ENCODE data around the gene WNT10A.

The WNT10A gene

DNA sequence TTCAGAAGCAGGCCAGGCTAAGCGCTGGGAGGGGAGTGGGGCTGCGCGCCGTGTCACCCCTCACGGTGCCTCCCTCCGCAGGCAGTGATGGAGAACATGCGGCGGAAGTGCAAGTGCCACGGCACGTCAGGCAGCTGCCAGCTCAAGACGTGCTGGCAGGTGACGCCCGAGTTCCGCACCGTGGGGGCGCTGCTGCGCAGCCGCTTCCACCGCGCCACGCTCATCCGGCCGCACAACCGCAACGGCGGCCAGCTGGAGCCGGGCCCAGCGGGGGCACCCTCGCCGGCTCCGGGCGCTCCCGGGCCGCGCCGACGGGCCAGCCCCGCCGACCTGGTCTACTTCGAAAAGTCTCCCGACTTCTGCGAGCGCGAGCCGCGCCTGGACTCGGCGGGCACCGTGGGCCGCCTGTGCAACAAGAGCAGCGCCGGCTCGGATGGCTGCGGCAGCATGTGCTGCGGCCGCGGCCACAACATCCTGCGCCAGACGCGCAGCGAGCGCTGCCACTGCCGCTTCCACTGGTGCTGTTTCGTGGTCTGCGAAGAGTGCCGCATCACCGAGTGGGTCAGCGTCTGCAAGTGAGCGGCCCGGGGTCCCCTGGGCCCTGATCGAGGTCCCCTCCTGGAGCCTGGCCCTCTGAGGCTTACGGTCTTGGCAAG lies 12.2 kb downstream of the WNT10A start:
- in situ Hi-C loops (cut with HindIII; ENCODE audit: low sequenced_read_pairs) = no loop called here

DNA sequence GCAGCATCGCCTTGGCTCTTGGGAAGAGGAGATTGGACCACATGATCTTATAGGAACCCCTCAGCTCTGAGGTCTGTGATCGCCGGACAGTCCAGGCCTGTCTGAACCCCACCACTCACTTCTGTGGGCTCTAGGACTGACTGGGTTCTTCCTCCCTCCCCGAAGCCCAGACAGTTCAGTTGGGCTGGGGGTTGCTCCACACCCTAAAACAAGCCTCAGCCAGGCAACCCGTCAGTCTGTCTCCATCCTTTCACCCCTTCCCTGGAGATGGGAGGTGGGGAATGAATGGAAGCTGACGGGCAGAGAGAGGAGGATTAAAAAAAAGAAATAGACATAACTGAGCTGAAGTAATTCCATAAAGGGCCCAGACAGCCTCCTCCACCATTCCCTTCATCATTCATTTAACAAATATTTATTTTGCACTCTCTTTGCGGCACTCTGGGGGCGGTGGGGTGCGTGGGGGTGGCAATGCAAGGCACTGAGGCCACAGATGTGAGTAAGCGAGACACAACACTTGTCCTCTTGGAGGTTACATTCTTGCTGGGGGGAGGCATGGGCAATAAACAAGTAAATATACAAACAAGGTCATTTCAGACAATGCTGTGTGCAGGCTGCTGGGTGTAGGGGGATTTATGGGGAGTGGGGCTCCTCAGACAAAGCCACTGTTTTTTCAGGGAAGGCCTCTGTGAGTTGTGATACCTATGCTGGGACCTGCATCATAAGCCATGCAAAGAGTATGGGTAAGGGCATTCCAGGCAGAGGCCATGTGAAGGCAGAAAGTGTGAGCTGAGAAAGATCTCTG lies 12.9 kb downstream of the WNT10A start:
- in situ Hi-C loops (cut with HindIII; ENCODE audit: low sequenced_read_pairs) = no loop called here

DNA sequence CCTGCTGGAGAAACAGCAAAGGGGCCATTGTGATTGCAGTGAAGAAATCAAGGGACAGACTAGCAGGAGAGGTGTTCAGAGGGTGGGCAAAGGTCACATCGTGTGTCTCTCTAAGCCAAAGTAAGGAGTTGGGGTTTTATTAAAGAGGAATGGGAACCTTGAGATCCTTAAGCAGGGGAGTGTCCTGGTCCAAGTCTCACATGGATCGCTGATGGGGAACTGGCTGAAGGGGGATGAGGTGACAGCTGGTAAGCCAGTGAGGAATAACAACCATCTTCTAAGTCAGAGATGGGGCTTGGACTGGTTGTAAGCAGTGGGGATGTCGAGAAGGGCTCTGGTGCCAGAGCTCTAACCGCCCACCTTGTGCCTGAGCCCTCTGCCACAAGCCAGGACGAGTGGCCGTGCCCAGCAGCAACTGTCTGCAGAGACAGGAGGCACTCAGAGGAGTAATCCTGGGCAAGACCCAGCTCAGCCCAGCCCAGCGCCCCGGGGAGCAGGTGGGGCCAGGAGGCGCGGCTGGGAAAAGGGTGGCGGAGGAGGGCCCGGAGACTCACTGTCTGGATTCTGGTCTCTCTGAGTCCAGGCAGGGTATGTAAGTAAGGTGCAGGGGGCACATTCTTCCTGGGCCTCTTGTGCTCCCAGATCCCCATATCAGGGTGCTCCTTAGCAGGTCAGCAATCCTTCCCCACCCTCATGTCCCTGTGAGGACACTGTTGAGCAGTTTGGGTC lies 13.7 kb downstream of the WNT10A start:
- in situ Hi-C loops (cut with HindIII; ENCODE audit: low sequenced_read_pairs) = no loop called here

DNA sequence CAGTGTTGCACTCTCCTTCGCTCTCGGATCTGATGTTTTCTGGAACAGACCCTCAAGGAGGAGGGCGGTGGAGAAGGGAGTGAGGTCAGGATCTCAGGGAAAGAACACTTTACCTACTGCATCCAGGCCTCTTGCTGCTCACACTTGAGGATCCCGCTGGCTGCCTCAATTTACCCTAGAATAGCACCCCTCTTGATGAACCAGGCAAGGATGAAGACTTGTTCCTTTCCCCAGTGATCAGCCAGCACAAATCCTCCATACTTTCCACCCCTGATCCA lies 14.2 kb downstream of the WNT10A start:
- in situ Hi-C loops (cut with HindIII; ENCODE audit: low sequenced_read_pairs) = no loop called here

DNA sequence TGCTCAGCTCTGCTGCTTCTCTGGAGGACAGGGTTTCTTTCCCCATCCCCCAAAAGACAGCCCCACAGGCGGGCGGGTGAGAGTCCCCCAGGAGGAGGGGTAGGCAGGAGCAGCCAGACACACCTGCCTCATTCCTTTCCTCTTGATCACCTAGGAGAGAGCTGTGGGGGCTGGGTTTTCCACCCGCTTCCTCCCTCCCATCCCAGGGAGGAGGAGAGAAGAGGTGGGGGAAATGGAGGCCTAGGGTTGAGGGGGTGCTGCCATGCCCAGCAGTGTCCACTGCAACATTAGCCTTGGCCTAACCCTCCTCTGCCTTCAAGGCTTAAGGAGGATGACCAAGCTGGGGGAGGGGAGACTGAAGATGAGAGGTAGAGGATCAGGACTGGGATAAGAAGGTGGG lies 14.7 kb downstream of the WNT10A start:
- in situ Hi-C loops (cut with HindIII; ENCODE audit: low sequenced_read_pairs) = no loop called here

DNA sequence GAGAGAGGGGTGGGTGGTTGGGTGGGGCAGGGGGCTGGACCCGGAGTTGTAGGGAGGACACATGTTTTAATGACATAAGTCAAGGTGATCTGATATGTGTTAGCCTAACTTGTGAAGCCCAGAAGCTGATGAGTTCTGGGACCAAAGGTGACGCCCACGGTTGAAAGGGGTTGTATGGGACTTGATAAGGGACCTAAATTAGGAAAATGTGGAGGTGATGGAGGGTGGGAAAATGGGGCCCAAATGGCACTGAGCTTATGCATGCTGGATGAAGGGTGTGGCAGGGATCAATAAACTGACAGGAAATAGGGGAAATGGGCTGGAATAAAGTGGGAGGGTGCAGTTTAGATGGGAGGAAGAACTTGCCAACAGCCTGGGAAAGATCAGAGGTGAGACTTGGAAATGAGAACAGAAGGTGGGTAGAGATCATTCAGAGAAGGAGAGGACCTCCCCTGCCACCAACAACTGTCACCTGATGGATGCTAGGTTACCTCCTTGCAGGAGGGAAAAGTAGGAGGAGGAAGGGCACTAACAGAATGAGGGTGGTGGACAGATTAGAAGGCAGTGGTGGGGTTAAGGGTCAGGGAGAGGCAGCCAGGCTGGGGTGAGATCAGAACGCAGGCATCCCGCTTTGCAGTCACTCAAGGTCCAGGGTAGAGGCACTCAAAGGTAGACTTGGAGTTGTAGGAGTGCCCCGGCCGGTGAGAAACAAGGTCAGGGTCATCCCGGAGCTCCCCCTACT lies 15.3 kb downstream of the WNT10A start:
- in situ Hi-C loops (cut with HindIII; ENCODE audit: low sequenced_read_pairs) = no loop called here

DNA sequence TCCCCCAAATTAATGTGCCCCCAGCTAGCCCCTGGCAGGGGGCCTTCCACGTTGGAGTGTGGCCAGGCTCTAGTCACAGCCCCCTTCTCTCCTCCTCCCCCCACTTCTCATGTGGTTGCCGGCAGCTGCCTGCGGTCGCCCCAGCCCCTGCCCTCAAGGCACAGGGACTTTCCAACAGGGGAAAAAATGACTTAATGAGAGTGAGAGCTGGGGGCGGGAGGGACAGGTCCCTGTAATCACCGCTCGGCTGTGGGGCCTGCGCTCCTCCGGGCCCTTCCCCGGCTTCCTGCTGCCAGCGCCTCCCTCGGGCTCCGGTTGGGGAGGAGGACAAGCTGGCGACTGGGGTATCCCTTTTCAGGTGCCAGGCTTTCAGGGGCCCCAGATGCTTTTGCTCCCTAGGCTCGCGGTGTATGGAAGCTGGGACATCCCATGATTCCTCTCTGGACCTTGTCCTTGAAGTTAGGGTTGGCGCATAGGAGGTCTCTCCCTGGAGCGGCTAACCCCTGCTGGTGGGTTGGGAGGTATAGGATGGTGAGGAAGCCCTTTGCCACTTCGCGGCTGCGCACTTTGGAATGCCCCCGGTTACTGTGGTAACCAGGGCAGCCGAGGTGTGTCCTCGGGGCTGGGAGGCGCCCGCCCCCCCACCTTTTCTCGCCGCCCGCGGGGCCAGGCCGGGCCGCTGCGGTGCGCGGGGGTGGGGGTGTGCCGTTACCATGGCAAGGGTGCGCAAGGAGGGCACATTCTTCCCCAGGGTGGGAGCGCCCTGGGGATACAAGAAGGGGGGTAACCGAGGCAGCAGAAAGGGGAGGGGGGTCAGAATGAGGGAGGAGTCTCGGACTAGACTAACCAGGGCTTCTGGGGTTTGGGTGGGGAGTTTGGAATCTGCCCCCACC lies 16.1 kb downstream of the WNT10A start:
- in situ Hi-C loops (cut with HindIII; ENCODE audit: low sequenced_read_pairs) = no loop called here

DNA sequence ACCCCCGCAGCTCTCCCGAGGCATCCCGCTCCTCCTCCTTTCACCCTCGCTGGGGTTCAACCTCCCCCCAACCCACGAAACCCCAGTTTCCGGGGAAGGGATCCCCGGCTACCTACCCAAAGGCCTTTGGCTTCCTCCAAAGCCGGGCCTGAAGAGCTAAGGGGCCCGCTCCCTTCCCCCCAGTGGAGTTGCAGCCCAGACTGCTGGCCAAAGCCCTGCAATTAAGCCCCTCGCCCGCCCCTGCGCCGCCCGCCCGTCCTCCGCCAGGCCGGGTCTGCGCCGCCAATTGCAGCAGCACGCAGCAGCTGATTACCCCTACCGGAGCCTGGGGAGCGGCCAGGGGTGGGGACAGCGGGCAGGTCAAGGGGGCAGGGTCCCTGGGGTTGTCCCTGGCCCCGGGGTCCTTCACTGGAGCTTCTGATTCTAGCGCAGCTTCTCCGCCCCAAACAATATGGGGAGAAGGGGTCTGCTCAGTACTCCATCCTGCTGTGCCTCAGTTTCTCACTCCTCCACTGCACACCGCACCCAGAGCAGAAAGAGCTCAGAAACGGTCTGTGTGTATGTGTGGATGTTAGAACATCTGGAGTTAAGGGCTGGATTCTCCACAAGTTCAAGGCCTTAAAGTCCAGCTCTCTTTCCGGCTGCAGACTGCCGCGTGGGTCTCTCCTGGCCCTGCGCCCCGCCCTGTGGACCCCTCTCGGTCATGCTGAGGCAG lies 16.9 kb downstream of the WNT10A start:
- in situ Hi-C loops (cut with HindIII; ENCODE audit: low sequenced_read_pairs) = no loop called here

DNA sequence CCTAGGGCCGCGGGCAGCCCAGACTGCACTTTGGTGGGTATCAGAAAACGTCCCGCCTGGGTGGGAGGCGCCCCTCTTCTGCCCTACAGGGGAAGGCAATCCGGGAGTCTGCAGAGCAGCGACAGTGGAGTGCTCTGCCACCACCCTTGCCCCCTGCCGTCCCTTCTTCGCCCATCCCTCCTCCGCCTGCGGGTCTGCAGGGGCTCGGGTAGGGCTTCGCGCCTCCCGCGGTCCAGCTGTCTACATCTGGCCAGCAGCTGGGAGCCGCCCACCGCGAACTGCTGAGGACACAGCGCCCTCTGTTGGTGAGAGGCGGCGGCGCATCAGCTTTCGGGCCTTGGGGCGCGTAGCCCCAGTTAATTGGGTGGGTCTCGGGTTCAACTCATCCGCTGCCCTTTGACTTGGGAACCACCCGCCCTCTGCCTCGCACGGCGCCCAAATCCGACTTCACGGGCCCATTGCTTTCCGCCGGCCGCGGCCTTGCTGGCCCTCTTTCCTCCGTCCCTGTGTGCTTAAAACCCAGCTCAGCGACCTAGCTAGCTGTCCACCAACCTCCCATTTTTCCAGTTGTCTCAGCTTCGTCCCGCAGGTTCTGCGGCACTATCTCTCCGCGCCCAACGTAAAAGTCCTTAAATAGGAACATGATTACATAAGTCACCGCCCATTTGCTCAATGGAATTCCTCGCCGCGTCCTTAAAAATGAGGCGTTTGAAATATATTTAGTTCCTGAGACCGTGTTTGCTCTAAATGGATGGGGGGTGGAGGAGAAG lies 17.6 kb downstream of the WNT10A start:
- in situ Hi-C loops (cut with HindIII; ENCODE audit: low sequenced_read_pairs) = no loop called here

DNA sequence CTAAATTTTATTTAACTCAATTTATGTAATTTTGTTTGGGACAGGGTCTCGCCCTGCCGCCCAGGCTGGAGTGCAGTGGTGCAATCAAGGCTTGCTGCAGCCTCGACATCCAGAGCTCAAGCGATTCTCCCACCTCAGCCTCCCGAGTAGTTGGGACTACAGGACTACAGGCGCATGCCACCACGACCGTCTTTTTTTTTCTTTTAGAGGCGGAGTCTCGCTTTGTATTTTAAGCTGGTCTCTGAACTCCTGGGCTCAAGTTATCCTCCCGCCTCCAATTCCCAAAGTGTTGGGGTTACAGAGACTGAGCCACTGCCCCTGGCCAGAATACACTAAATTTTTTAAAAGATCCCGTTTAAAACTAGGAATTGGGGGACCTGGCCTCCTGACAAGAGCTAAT lies 18.5 kb downstream of the WNT10A start:
- in situ Hi-C loops (cut with HindIII; ENCODE audit: low sequenced_read_pairs) = no loop called here

DNA sequence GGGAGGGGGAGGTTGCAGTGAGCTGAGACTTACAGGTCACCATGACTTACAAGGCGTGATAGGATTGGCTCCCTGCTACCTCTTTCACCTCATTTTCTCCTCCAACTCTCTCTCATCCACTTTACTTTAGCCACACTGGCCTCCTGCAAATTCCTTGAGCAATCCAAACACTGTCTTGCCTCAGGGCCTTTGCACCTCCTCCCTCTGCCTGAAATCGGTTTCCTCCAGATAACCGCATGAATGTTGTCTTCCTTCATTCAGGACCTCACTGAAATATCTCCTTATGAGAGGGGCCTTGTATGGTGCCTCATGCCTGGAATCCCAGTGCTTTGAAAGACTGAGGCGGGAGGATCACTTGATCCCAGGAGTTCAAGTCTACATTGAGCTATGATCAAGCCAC lies 21.8 kb downstream of the WNT10A start:
- in situ Hi-C loops (cut with HindIII; ENCODE audit: low sequenced_read_pairs) = no loop called here

DNA sequence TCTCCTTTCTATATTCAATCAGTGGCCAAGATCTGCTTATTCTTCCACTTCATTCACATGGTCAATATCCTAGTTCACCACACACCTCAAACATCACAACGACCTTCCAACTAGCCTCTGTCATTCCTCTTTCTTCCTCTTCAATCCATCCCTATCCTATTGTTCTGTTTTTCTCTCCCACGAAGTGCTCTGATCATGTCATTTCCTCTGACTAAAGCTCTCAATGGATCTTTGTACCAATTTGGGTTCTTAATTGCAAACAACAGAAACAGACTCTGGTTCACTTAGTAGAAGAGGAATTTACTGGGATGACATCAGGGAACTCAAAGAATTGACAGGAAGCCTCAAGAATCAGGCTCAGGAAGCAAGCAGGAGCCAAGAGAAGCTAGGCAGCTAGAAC lies 23.5 kb downstream of the WNT10A start:
- in situ Hi-C loops (cut with HindIII; ENCODE audit: low sequenced_read_pairs) = no loop called here

DNA sequence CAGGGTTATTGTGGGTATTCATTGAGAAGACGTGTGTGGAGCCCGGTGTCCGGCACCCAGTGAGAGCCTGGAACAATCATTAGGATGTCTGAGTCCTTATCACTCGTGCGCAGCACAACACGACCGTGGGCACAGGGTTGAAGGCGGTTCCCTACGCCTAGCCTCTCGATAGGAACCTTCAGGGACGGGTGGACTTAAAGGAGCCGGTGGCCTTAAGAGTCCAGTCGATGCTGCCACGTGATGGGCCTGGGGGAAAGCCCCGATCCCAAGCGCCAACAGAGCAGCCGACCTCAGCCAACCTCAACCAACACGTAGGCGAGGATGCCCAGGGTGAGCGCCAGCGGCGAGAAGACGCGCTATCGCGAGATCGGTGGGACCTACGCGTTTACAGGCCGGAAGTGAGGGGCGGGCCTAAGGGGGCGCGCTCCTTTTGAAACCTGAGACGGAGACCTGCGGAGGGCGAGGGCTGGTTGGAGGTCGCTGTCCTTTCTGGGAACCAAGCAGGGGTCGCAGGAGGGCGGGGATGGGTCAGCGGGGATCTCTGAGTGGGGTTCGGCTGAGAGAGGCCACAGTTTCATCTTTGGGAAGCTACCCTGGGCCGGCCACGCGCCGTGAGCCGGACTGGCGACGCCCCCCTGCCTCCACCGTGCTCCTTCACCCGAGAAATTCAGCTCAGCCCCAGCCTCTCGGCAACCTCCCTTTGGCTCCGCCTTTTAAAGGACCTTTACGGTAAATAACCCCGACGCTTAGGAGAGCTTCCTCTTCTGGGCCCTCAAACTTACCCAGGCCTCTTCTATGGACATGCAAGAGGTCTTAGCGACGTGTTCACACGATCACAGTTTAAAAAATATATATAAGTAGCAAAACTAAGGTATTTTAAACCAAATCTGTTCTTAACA lies 28.3 kb downstream of the WNT10A start:
- in situ Hi-C loops (cut with HindIII; ENCODE audit: low sequenced_read_pairs) = loop anchor here (5.0 kb wide), 1 partner anchor 48 kb away; the partner anchor contains the start of gene CDK5R2

DNA sequence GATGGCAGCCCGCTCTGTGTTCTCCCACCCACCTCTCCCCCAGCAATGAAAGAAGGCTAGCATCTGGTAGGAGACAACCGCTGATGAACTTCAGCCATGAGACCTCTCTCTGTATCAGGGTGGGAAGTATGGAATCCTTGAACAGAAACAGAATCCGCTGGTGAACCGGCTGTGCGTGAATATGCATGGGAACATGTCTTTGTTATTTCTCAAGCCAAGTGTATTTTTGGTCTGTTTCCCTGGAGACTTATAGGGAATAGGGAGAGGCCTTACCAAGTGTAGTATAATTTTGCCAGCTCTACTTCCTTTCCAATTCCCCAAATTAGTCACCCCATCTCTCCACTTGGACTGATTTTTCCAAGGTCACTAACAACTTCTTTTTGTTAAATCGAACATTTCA lies 30.1 kb downstream of the WNT10A start:
- in situ Hi-C loops (cut with HindIII; ENCODE audit: low sequenced_read_pairs) = no loop called here

DNA sequence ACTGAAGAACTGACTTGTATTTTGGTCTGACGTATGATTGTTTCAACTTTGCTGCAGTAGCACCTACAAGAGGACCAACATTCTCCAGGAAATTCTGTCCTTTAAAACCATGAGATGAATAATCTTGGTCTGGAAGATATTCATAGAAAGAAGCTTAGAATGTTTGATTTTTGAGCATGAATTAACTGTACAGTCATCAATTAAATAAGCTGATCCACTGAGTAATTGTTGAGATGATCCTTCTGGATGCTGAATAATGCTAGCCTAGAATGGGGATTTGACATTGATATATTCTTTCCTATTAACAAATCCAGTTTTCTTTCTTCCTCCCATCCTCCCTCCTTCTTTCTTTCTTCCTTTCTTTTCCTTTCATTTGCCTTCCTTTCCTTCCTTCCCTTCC lies 39.9 kb downstream of the WNT10A start:
- in situ Hi-C loops (cut with HindIII; ENCODE audit: low sequenced_read_pairs) = no loop called here

DNA sequence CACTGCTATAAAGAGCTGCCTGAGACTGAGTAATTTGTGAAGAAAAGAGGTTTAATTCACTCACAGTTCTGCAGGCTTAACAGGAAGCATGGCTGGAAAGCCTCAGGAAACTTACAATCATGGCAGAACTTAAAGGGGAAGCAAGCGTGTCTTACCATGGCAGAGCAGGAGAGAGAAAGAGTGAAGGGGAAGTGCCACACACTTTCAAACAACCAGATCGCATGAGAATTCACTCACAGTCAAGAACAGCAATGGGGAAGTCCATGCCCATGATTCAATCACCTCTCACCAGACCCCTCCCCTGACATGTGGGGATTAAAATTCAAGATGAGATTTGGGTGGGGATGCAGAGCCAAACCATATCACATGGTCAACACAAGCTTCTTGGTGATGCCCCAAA lies 44.1 kb downstream of the WNT10A start:
- in situ Hi-C loops (cut with HindIII; ENCODE audit: low sequenced_read_pairs) = no loop called here

DNA sequence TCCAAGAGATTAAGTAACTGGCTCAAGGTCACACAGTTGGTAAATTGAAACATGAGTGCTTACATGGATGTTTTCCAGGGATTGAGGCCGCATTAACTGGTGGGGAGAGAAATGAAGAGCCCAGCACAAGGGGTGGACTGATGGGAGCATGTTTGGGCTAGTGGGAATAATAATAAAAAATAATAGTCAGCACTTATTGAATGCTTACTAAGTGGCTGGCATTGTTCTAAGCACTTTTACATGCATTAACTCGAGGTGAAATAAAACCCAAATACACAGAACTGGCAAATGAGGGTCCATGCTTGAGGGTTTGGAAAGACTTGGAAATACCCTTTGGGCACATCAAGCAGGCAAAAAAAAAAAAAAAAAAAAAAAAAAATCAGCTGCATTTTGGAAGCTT lies 44.8 kb downstream of the WNT10A start:
- in situ Hi-C loops (cut with HindIII; ENCODE audit: low sequenced_read_pairs) = no loop called here

DNA sequence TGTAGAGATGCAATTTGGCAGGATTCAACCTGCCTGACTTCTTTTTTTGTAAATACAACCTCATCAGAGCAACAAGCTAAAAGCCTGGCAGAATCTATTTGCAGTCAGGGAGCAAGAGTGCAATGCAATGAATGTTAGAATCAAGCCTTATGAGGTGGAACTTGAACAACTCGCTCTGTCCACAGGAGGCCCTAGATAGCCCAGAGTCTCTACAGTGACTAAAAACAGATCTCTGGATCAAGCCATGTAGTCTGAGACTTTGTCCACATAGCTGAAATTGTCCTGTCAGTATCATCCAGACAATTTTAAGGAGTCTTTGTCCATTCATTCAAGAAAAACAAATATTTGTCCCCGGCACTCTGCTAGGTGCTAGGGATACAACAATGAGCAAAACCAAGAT lies 46.8 kb downstream of the WNT10A start:
- in situ Hi-C loops (cut with HindIII; ENCODE audit: low sequenced_read_pairs) = no loop called here

All from DLD1 (cell line).